Mesenchymal stem cell (in vitro differentiated cells and primary cell): Measurements from ENCODE around the gene PRKD1.

Source experiments
- DNase-seq: peaks from one replicate; pipeline ENCODE4 v3.0.0-alpha.2; 2013
- H2AFZ ChIP-seq: one replicate; pipeline ENCODE4 v1.6.1; 2013; ENCODE audit warnings: low read depth, mild to moderate bottlenecking, control low read depth, inconsistent platforms, low read length, moderate library complexity
- H2AK5ac ChIP-seq: 2 replicates; pipeline ENCODE4 v1.6.1; 2013; ENCODE audit warnings: low read length, moderate library complexity, mild to moderate bottlenecking, inconsistent platforms; ENCODE audit not compliant: severe bottlenecking
- H2BK120ac ChIP-seq: one replicate; pipeline ENCODE4 v1.6.1; 2013; ENCODE audit warnings: low read depth, mild to moderate bottlenecking, inconsistent platforms, low read length, moderate library complexity
- H2BK12ac ChIP-seq, 2 experiments: one replicate each; pipeline ENCODE4 v1.6.1; 2013; ENCODE audit warnings: inconsistent platforms in 2 of 2, low read length in 2 of 2, mild to moderate bottlenecking in 2 of 2, moderate library complexity in 2 of 2, control low read depth in 1 of 2
- H2BK15ac ChIP-seq: one replicate; pipeline ENCODE4 v1.6.1; 2013; ENCODE audit warnings: mild to moderate bottlenecking, low read depth, inconsistent platforms; ENCODE audit not compliant: poor library complexity, severe bottlenecking
- H2BK5ac ChIP-seq: 2 replicates; pipeline ENCODE4 v1.6.1; 2013; ENCODE audit warnings: low read depth, mild to moderate bottlenecking, low read length, control low read depth, inconsistent platforms; ENCODE audit not compliant: poor library complexity, severe bottlenecking
- H3K14ac ChIP-seq, 2 experiments: one replicate each; pipeline ENCODE4 v1.6.1; 2013; ENCODE audit warnings: inconsistent platforms in 2 of 2, low read length in 2 of 2, control low read depth in 1 of 2, mild to moderate bottlenecking in 1 of 2, moderate library complexity in 1 of 2
- H3K18ac ChIP-seq, 2 experiments: one replicate each; pipeline ENCODE4 v1.6.1; 2013; ENCODE audit warnings: inconsistent platforms in 2 of 2, low read length in 2 of 2, control low read depth in 1 of 2, low read depth in 1 of 2, mild to moderate bottlenecking in 1 of 2
- H3K23ac ChIP-seq, 2 experiments: one replicate each; pipeline ENCODE4 v1.6.1; 2013; ENCODE audit warnings: inconsistent platforms in 2 of 2, low read length in 2 of 2, mild to moderate bottlenecking in 2 of 2, moderate library complexity in 2 of 2, control low read depth in 1 of 2
- H3K27ac ChIP-seq: 2 replicates; pipeline ENCODE4 v1.5.1; 2013; ENCODE audit warnings: mild to moderate bottlenecking, moderate library complexity, low read length, control low read depth, inconsistent platforms; ENCODE audit not compliant: poor library complexity, severe bottlenecking
- H3K27me3 ChIP-seq, 2 experiments: 2 replicates each; pipeline versions ENCODE4 v1.6.1 to v1.7.0; 2013; ENCODE audit warnings: low read length in 2 of 2, mild to moderate bottlenecking in 2 of 2, moderate library complexity in 2 of 2, control low read depth in 1 of 2, inconsistent platforms in 1 of 2; ENCODE audit not compliant: control insufficient read depth in 1 of 2, insufficient read depth in 1 of 2
- H3K36me3 ChIP-seq, 2 experiments: 2 replicates each; pipeline versions ENCODE4 v1.6.1 to v1.7.0; 2013; ENCODE audit warnings: low read length in 2 of 2, control low read depth in 1 of 2, inconsistent platforms in 1 of 2, low read depth in 1 of 2, mild to moderate bottlenecking in 1 of 2; ENCODE audit not compliant: insufficient read depth in 2 of 2, control insufficient read depth in 1 of 2
- H3K4ac ChIP-seq, 2 experiments: one replicate each; pipeline ENCODE4 v1.6.1; 2013; ENCODE audit warnings: inconsistent platforms in 2 of 2, low read length in 2 of 2, mild to moderate bottlenecking in 2 of 2, moderate library complexity in 2 of 2, control low read depth in 1 of 2, low read depth in 1 of 2
- H3K4me1 ChIP-seq: 2 replicates; pipeline ENCODE4 v1.6.1; 2013; ENCODE audit warnings: low read depth, low read length, control low read depth; ENCODE audit not compliant: control insufficient read depth, insufficient read depth
- H3K4me2 ChIP-seq: 2 replicates; pipeline ENCODE4 v1.6.1; 2013; ENCODE audit warnings: low read length, mild to moderate bottlenecking, inconsistent platforms; ENCODE audit not compliant: poor library complexity, severe bottlenecking
- H3K4me3 ChIP-seq, 2 experiments: 2 replicates each; pipeline versions ENCODE4 v1.5.1 to v1.7.0; 2013; ENCODE audit warnings: low read length in 2 of 2, mild to moderate bottlenecking in 2 of 2, control low read depth in 1 of 2, low read depth in 1 of 2; ENCODE audit not compliant: insufficient read depth in 1 of 2
- H3K79me1 ChIP-seq: replicated peaks from 2 replicates; pipeline ENCODE4 v1.6.1; 2013; ENCODE audit warnings: mild to moderate bottlenecking, control low read depth, low read length, inconsistent platforms; ENCODE audit not compliant: poor library complexity, severe bottlenecking
- H3K9ac ChIP-seq: 2 replicates; pipeline ENCODE4 v1.7.0; 2013; ENCODE audit warnings: mild to moderate bottlenecking, low read length, moderate library complexity
- H3K9me3 ChIP-seq: 2 replicates; pipeline ENCODE4 v1.7.0; 2013; ENCODE audit warnings: mild to moderate bottlenecking, low read length; ENCODE audit not compliant: control insufficient read depth
- H4K8ac ChIP-seq: one replicate; pipeline ENCODE4 v1.6.1; 2013; ENCODE audit warnings: inconsistent platforms, mild to moderate bottlenecking, low read length, moderate library complexity
- H4K91ac ChIP-seq: one replicate; pipeline ENCODE4 v1.6.1; 2013; ENCODE audit warnings: mild to moderate bottlenecking, low read length, inconsistent platforms
- WGBS: methylation state at CpG from one replicate; pipeline ENCODE4 v1.1.7; 2013; ENCODE audit warnings: mixed read lengths; 5-methylcytosine and 5-hydroxymethylcytosine counted together

PRKD1 gene

GRCh38 chr14:29653303-29653702, 274.3 kb downstream of the PRKD1 start:
- no peak overlapping the region for H3K14ac ChIP-seq
- no peak overlapping the region for H2AFZ ChIP-seq
- H2AK5ac ChIP-seq: no peak overlapping the region
- H3K4me3 ChIP-seq: no peak overlapping the region
- peaks cover 41% of the 10 kb centered on the region for H3K9me3 ChIP-seq
- no peak overlapping the region for H3K18ac ChIP-seq
- no peak overlapping the region for H3K4ac ChIP-seq
- no peak overlapping the region for H3K27ac ChIP-seq
- peaks cover 5 to 7% of the 10 kb centered on the region in 2 experiments for H3K36me3 ChIP-seq
- H3K4me1 ChIP-seq: peaks cover 5% of the 10 kb centered on the region
- no peak overlapping the region for H4K8ac ChIP-seq
- no peak for DNase-seq
- H2BK12ac ChIP-seq: no peak overlapping the region
- no peak overlapping the region for H2BK15ac ChIP-seq
- H3K9ac ChIP-seq: no peak overlapping the region
- H3K23ac ChIP-seq: no peak overlapping the region
- H3K27me3 ChIP-seq: no peaks in the 10 kb centered on the region
- H2BK120ac ChIP-seq: no peak overlapping the region
- H4K91ac ChIP-seq: no peak overlapping the region
- no peak overlapping the region for H2BK5ac ChIP-seq
- no peaks in the 10 kb centered on the region for H3K79me1 ChIP-seq
- H3K4me2 ChIP-seq: no peak overlapping the region

DNA sequence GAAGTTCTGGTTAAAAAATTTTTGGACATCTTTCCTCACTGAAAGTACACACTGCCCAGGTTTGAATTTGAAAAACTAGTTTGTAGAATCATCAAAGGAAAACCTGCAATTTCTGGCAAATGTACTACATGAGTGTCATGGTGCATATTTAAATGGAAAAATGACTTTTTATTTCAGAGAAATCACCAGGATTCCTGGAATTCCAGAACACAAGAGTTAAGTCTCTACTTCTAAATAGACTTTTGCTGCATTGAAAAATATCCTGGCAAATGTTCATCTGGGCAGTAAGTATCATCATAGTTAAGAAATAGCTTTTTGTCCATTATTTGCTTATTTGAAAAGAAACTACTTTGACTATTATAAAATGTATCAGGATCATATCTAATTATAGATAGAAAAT, 275.1 kb downstream of the PRKD1 start:
- H2AFZ ChIP-seq: no peak overlapping the region
- no peak overlapping the region for H3K23ac ChIP-seq
- no peak overlapping the region for H3K4me3 ChIP-seq
- no peak overlapping the region for H2BK15ac ChIP-seq
- no peak overlapping the region for H2BK5ac ChIP-seq
- no peaks in the 10 kb centered on the region for H3K27me3 ChIP-seq
- H3K9me3 ChIP-seq: peaks cover 49% of the 10 kb centered on the region
- no peak overlapping the region for H2AK5ac ChIP-seq
- peaks cover 5 to 9% of the 10 kb centered on the region in 2 experiments for H3K36me3 ChIP-seq
- no peak overlapping the region for H4K91ac ChIP-seq
- no peak overlapping the region for H3K14ac ChIP-seq
- H3K4ac ChIP-seq: no peak overlapping the region
- H3K4me2 ChIP-seq: no peak overlapping the region
- no peak overlapping the region for H4K8ac ChIP-seq
- no peaks in the 10 kb centered on the region for H3K79me1 ChIP-seq
- peaks cover 5% of the 10 kb centered on the region for H3K4me1 ChIP-seq
- H2BK12ac ChIP-seq: no peak overlapping the region
- no peak overlapping the region for H3K27ac ChIP-seq
- no peak overlapping the region for H2BK120ac ChIP-seq
- no peak overlapping the region for H3K18ac ChIP-seq
- no peak for DNase-seq
- no peak overlapping the region for H3K9ac ChIP-seq

- DNase-seq: no peak
These were observed 276.9 kb downstream of the PRKD1 start for GRCh38 chr14:29650554-29651269.

GRCh38 chr14:29649170-29649569, 278.5 kb downstream of the PRKD1 start:
- H2BK120ac ChIP-seq: no peak overlapping the region
- H4K8ac ChIP-seq: no peak overlapping the region
- H3K27me3 ChIP-seq: no peaks in the 10 kb centered on the region
- H3K4me2 ChIP-seq: no peak overlapping the region
- peak overlapping the region in 1 of 2 experiments; percentile 0 for H3K4me3 ChIP-seq
- no peaks in the 10 kb centered on the region for H3K79me1 ChIP-seq
- H4K91ac ChIP-seq: no peak overlapping the region
- H3K23ac ChIP-seq: no peak overlapping the region
- no peak overlapping the region for H3K18ac ChIP-seq
- H3K4me1 ChIP-seq: peaks cover 5% of the 10 kb centered on the region
- WGBS: 95% methylated on average over 3 of the region's 3 CpGs
- H2BK5ac ChIP-seq: no peak overlapping the region
- no peak overlapping the region for H3K14ac ChIP-seq
- H2AK5ac ChIP-seq: no peak overlapping the region
- peaks cover 80% of the 10 kb centered on the region for H3K9me3 ChIP-seq
- no peak overlapping the region for H2BK15ac ChIP-seq
- H2BK12ac ChIP-seq: no peak overlapping the region
- H3K27ac ChIP-seq: no peak overlapping the region
- no peak overlapping the region for H3K4ac ChIP-seq
- H3K9ac ChIP-seq: no peak overlapping the region
- DNase-seq: no peak
- no peak overlapping the region for H2AFZ ChIP-seq
- peaks cover 5 to 17% of the 10 kb centered on the region in 2 experiments for H3K36me3 ChIP-seq

More at GRCh38 chr14:29650554-29651269, 276.9 kb downstream of the PRKD1 start:
- H3K9ac ChIP-seq: no peak overlapping the region
- H3K23ac ChIP-seq: no peak overlapping the region
- H3K79me1 ChIP-seq: no peaks in the 10 kb centered on the region
- peaks cover 5% of the 10 kb centered on the region for H3K4me1 ChIP-seq
- H3K36me3 ChIP-seq: peaks cover 5 to 17% of the 10 kb centered on the region in 2 experiments
- H2BK5ac ChIP-seq: peak overlapping the region; percentile 6
- no peak overlapping the region for H2AFZ ChIP-seq
- no peak overlapping the region for H2BK12ac ChIP-seq
- H3K9me3 ChIP-seq: peaks cover 67% of the 10 kb centered on the region
- no peak overlapping the region for H2BK15ac ChIP-seq
- no peak overlapping the region for H3K4me2 ChIP-seq
- peak overlapping the region; percentile 73 for H3K27ac ChIP-seq
- no peak overlapping the region for H4K91ac ChIP-seq
- no peak overlapping the region for H3K14ac ChIP-seq
- no peak overlapping the region for H2AK5ac ChIP-seq
- no peak overlapping the region for H3K18ac ChIP-seq
- H2BK120ac ChIP-seq: no peak overlapping the region
- 94% methylated on average over 3 of the region's 4 CpGs for WGBS
- H3K4ac ChIP-seq: no peak overlapping the region
- H3K4me3 ChIP-seq: peak overlapping the region in 1 of 2 experiments; percentile 0
- H3K27me3 ChIP-seq: no peaks in the 10 kb centered on the region
- H4K8ac ChIP-seq: no peak overlapping the region
